Activated gamma-delta T cell (primary cell): ENCODE results near the gene MEIS1.

ENCODE experiments used
- DNase-seq: peaks from one replicate; lab custom pipeline; 2025; lab: John Stamatoyannopoulos, UW

Gene MEIS1

GRCh38 chr2:66431846-66432587 lies 2.9 kb upstream of the MEIS1 start:
- no peak for DNase-seq

- DNase-seq: no peak
Measured at GRCh38 chr2:66432801-66433694, 1.9 kb upstream of the MEIS1 start.

- no peak for DNase-seq
Measured at GRCh38 chr2:66433695-66433944, 1.3 kb upstream of the MEIS1 start.

- no peak for DNase-seq
Measured at GRCh38 chr2:66433945-66434678, 813 bp upstream of the MEIS1 start.

GRCh38 chr2:66435549-66435875 lies 587 bp downstream of the MEIS1 start:
- DNase-seq: no peak

- no peak for DNase-seq
Measured at GRCh38 chr2:66435963-66436362, 1.0 kb downstream of the MEIS1 start.

- no peak for DNase-seq
Measured at GRCh38 chr2:66436581-66437001, 1.7 kb downstream of the MEIS1 start.

- DNase-seq: no peak
Measured at GRCh38 chr2:66437109-66437690, 2.3 kb downstream of the MEIS1 start.

- no peak for DNase-seq
Measured at GRCh38 chr2:66437691-66438497, 3.0 kb downstream of the MEIS1 start.

GRCh38 chr2:66438498-66438833 lies 3.5 kb downstream of the MEIS1 start:
- no peak for DNase-seq

GRCh38 chr2:66438891-66439811 lies 4.2 kb downstream of the MEIS1 start:
- DNase-seq: no peak

GRCh38 chr2:66439812-66440542 lies 5.1 kb downstream of the MEIS1 start:
- DNase-seq: no peak

GRCh38 chr2:66440708-66441497 lies 6.0 kb downstream of the MEIS1 start:
- DNase-seq: no peak

GRCh38 chr2:66441581-66442320 lies 6.8 kb downstream of the MEIS1 start:
- DNase-seq: no peak

- no peak for DNase-seq
Measured at GRCh38 chr2:66442516-66443185, 7.7 kb downstream of the MEIS1 start.

GRCh38 chr2:66443186-66443978 lies 8.5 kb downstream of the MEIS1 start:
- no peak for DNase-seq
